HCT116 (cell line): Measurements from ENCODE around the gene PRKAR1A.

ENCODE experiments used
- EGR1 ChIP-seq: IDR thresholded peaks from 2 replicates; pipeline ENCODE4 v1.6.1; 2012; ENCODE audit warnings: low read depth
- EZH2 ChIP-seq: fragments of 200-600 bp; sonication (generic); IDR thresholded peaks from 2 replicates; pipeline ENCODE4 v1.6.1; 2017; ENCODE audit warnings: antibody characterized with exemption, mixed run types
- EZH2phosphoT487 ChIP-seq: fragments of 200-600 bp; IDR thresholded peaks from 2 replicates; pipeline ENCODE4 v1.6.1; 2018; ENCODE audit warnings: antibody characterized with exemption, borderline replicate concordance
- POLR2A ChIP-seq: IDR thresholded peaks from 2 replicates; pipeline ENCODE4 v1.7.0; 2011; ENCODE audit warnings: borderline replicate concordance; ENCODE audit not compliant: insufficient read depth, insufficient read length; ENCODE audit errors: extremely low read depth
- POLR2AphosphoS5 ChIP-seq: IDR thresholded peaks from 2 replicates; pipeline ENCODE4 v1.6.1; 2011; ENCODE audit warnings: mild to moderate bottlenecking, low read depth, low read length, moderate library complexity
- RAD21 ChIP-seq: IDR thresholded peaks from 2 replicates; pipeline ENCODE4 v1.6.1; 2012; ENCODE audit warnings: low read depth, mild to moderate bottlenecking
- SIN3A ChIP-seq: IDR thresholded peaks from 2 replicates; pipeline ENCODE4 v1.6.1; 2012; ENCODE audit warnings: low read depth
- SP1 ChIP-seq: IDR thresholded peaks from 2 replicates; pipeline ENCODE4 v1.6.1; 2012; ENCODE audit warnings: low read depth
- TCF7L2 ChIP-seq: IDR thresholded peaks from 2 replicates; pipeline ENCODE4 v1.7.0; 2011; ENCODE audit warnings: borderline replicate concordance, inconsistent platforms; ENCODE audit not compliant: insufficient read depth, insufficient read length; ENCODE audit errors: extremely low read depth
- ZNF274 ChIP-seq: fragments of 200-500 bp; sonication (Bioruptor generic); IDR thresholded peaks from 2 replicates; pipeline ENCODE4 v1.6.1; 2014; ENCODE audit warnings: mild to moderate bottlenecking, low read depth, low read length, inconsistent platforms
- TF ChIP-seq, protein P1 (sequence below), 3 experiments: fragments of 200-600 bp in 1 of 3; sonication (generic) in 1 of 3; IDR thresholded peaks in 2 of 3; conservative IDR thresholded peaks in 1 of 3; 2 replicates each; pipeline ENCODE4 v1.5.1; 2012 to 2017; ENCODE audit warnings: low read depth in 2 of 3, low read length in 2 of 3, antibody characterized with exemption in 1 of 3, borderline replicate concordance in 1 of 3, control low read depth in 1 of 3, mild to moderate bottlenecking in 1 of 3, mixed read lengths in 1 of 3, mixed run types in 1 of 3, moderate library complexity in 1 of 3; ENCODE audit not compliant: insufficient read depth in 1 of 3
- TF ChIP-seq, protein P2 (sequence below): IDR thresholded peaks from 2 replicates; pipeline ENCODE4 v1.6.1; 2012; ENCODE audit warnings: low read depth
- TF ChIP-seq, protein P3 (sequence below): IDR thresholded peaks from 2 replicates; pipeline ENCODE4 v1.6.1; 2011; ENCODE audit warnings: mild to moderate bottlenecking, low read length, moderate library complexity; ENCODE audit not compliant: insufficient replicate concordance; ENCODE audit errors: extremely low read depth

DNA sequence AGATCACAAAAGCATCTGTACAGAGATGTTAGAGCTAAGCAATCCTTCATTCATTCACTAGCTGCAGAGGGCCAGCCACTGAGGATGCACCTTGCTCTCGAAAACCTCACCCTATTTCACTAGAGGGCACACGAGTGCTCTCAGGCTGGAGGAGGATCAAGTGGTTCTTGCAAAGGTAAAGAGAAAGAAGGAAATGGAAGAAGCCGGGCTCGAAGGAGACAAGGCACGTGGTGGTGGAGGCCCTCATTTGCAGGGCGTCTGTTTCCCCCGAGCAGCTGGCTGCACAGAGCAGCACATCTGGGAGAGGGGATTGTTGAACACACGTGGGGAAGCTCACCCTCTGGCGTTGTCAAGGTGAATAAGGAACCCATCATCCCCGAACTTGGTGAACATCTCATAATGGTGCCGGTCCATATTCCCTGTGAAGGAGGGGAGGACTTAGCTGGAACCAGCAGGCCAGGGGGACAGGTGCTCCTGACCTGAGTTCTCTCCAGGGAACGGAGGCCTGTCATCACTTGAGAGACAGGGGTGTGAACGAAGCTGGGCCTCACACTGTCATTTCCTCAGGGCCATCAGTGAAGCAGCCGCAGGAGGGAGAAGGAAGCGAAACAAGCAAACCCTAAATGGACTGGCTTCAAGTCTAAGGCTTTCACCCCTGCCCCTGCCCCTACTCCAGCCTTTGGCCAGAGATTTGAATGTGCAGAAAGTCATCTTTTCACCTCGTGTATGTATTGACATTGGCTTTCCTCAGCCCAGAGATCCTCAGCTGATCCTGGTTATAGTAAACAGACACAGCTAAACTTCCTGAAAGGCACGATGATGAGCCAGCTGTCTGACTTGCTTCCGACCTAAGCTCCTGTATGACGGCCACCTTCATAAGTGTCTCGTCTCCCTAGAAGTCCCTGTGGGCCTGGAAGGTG is 27.6 kb downstream of the PRKAR1A start:
- TF ChIP-seq EGR1 = no peak
- TF ChIP-seq, protein P1, sequence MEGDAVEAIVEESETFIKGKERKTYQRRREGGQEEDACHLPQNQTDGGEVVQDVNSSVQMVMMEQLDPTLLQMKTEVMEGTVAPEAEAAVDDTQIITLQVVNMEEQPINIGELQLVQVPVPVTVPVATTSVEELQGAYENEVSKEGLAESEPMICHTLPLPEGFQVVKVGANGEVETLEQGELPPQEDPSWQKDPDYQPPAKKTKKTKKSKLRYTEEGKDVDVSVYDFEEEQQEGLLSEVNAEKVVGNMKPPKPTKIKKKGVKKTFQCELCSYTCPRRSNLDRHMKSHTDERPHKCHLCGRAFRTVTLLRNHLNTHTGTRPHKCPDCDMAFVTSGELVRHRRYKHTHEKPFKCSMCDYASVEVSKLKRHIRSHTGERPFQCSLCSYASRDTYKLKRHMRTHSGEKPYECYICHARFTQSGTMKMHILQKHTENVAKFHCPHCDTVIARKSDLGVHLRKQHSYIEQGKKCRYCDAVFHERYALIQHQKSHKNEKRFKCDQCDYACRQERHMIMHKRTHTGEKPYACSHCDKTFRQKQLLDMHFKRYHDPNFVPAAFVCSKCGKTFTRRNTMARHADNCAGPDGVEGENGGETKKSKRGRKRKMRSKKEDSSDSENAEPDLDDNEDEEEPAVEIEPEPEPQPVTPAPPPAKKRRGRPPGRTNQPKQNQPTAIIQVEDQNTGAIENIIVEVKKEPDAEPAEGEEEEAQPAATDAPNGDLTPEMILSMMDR (IDR thresholded peaks at IDR 0.05 in 2 of 3, conservative IDR thresholded peaks at IDR 0.05 in 1 of 3; ENCODE audit: borderline replicate concordance in 1 of 3, insufficient read depth in 1 of 3, low read depth in 2 of 3, low read length in 2 of 3) = no peak
- no peak for TF ChIP-seq TCF7L2
- TF ChIP-seq SP1 = no peak
- TF ChIP-seq EZH2 = no peak
- TF ChIP-seq POLR2AphosphoS5 = no peak
- TF ChIP-seq POLR2A = no peak
- TF ChIP-seq EZH2phosphoT487 = no peak
- TF ChIP-seq RAD21 = 0 out of 2 replicates have a peak, but pooled peaks have one; percentile 4
- no peak for TF ChIP-seq SIN3A
- TF ChIP-seq, protein P2, sequence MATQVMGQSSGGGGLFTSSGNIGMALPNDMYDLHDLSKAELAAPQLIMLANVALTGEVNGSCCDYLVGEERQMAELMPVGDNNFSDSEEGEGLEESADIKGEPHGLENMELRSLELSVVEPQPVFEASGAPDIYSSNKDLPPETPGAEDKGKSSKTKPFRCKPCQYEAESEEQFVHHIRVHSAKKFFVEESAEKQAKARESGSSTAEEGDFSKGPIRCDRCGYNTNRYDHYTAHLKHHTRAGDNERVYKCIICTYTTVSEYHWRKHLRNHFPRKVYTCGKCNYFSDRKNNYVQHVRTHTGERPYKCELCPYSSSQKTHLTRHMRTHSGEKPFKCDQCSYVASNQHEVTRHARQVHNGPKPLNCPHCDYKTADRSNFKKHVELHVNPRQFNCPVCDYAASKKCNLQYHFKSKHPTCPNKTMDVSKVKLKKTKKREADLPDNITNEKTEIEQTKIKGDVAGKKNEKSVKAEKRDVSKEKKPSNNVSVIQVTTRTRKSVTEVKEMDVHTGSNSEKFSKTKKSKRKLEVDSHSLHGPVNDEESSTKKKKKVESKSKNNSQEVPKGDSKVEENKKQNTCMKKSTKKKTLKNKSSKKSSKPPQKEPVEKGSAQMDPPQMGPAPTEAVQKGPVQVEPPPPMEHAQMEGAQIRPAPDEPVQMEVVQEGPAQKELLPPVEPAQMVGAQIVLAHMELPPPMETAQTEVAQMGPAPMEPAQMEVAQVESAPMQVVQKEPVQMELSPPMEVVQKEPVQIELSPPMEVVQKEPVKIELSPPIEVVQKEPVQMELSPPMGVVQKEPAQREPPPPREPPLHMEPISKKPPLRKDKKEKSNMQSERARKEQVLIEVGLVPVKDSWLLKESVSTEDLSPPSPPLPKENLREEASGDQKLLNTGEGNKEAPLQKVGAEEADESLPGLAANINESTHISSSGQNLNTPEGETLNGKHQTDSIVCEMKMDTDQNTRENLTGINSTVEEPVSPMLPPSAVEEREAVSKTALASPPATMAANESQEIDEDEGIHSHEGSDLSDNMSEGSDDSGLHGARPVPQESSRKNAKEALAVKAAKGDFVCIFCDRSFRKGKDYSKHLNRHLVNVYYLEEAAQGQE = no peak
- no peak for TF ChIP-seq ZNF274
- TF ChIP-seq, protein P3, sequence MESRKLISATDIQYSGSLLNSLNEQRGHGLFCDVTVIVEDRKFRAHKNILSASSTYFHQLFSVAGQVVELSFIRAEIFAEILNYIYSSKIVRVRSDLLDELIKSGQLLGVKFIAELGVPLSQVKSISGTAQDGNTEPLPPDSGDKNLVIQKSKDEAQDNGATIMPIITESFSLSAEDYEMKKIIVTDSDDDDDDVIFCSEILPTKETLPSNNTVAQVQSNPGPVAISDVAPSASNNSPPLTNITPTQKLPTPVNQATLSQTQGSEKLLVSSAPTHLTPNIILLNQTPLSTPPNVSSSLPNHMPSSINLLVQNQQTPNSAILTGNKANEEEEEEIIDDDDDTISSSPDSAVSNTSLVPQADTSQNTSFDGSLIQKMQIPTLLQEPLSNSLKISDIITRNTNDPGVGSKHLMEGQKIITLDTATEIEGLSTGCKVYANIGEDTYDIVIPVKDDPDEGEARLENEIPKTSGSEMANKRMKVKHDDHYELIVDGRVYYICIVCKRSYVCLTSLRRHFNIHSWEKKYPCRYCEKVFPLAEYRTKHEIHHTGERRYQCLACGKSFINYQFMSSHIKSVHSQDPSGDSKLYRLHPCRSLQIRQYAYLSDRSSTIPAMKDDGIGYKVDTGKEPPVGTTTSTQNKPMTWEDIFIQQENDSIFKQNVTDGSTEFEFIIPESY = no peak
